Vagina (tissue), 2 donors: ENCODE data around the gene TMEM42.

Experiments
- CTCF ChIP-seq, 3 experiments: fragments of 450-650 bp in 2 of 3; fragments of 200-600 bp in 1 of 3; sonication (generic) in 1 of 3; IDR thresholded peaks; one replicate each; pipeline ENCODE4 v1.5.1; 2017 to 2019; ENCODE audit warnings: antibody characterized with exemption in 3 of 3, mild to moderate bottlenecking in 2 of 3, moderate library complexity in 2 of 3
- POLR2A ChIP-seq, 2 donors: fragments of 450-650 bp; IDR thresholded peaks; one replicate each; pipeline ENCODE4 v1.6.1; 2017; ENCODE audit warnings: antibody characterized with exemption in 2 of 2, mild to moderate bottlenecking in 2 of 2, moderate library complexity in 2 of 2
- POLR2AphosphoS5 ChIP-seq, 2 donors: sonication (generic); formaldehyde crosslinking; IDR thresholded peaks; one replicate each; pipeline ENCODE4 v1.9.0; 2017; ENCODE audit warnings: antibody characterized with exemption in 2 of 2, mild to moderate bottlenecking in 2 of 2, low read depth in 1 of 2; ENCODE audit not compliant: insufficient read depth in 1 of 2

- TF ChIP-seq CTCF (IDR thresholded peaks at IDR 0.05) (no peak), POLR2AphosphoS5 (IDR thresholded peaks at IDR 0.05; ENCODE audit: insufficient read depth in 1 of 2, low read depth in 1 of 2) (no peak), POLR2A (IDR thresholded peaks at IDR 0.05) (no peak)
These were observed 8.8 kb downstream of the TMEM42 start for GRCh38 chr3:44870375-44871061.
